ENCODE measurements around the gene GABRB2.

The GABRB2 gene

DNA sequence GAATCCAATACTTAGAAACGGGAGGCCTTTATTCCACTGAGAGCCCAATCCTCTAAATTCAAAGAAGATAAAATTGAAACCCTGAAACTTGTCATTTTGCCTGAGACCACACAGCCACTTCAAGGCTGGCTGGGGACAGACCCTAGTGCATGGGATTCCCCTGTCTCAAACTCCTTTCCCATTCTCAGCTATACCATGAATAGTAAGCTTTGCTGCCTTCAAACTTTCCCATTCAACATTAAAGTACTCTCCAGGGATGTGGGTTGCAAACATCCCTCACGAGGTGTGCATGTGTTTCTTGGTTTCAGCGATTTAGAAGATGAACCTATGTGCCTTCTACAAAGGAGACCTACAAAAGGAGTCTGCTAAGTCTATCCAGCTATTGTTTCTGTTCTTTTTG lies 64.6 kb downstream of the GABRB2 start:
- no peak for DNase-seq

GRCh38 chr5:161471211-161471950 lies 75.1 kb downstream of the GABRB2 start:
- no peak for DNase-seq

DNA sequence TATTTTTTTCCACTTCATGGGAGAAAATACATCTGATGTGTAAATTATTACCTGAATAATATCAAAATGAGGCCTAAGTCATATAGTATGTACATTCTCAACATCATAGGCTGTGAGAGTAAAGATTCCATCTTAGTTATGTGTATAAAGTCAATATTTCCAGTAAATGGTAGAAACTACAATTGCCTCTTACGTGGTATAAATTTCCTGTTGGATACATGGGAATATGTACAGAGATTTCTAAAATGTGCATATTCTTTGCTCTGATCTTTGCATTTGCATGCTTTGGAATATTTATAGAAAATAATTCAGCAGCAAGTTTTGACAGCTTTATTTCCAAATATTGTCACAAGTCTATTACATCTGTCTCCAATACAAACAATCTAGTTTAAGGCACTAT lies 78.8 kb downstream of the GABRB2 start:
- DNase-seq = no peak

DNA sequence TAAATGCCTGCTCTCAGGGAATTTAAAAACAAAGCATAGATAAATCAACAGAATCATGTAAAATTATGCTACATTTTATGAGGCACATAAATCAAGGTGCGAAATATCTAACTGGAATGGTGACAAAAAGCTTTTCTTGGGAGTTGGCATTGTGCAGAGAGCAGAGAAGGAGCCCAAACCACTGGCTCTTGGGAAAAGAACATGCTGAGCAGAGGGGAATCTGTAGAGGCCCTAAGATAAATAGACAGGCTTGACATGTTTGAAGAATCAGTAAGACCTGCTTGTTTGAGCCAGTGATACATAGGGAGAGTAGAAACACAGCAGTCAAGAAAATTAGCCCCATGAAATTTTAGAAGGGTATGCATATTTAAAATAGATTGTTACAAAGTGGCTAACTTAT lies 85.8 kb downstream of the GABRB2 start:
- DNase-seq = no peak

DNA sequence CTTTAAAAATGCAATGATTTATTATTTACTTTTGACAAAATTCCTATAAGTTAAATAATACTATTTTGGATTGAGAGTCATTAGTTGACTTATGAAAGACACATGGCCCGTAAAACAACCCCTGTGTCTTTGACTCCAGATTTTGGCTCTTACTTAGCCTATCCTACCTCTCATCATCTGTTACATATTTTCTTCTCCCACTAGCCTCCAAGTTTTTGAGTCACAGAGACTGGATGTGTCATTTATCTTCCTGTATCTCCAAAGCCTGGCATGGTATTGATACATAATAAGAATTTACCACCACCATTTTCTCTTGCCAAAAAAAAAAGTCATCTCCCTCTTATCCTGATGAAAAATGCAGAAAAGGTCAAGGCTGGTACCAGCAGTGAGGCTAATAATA lies 99.9 kb downstream of the GABRB2 start:
- no peak for DNase-seq

DNA sequence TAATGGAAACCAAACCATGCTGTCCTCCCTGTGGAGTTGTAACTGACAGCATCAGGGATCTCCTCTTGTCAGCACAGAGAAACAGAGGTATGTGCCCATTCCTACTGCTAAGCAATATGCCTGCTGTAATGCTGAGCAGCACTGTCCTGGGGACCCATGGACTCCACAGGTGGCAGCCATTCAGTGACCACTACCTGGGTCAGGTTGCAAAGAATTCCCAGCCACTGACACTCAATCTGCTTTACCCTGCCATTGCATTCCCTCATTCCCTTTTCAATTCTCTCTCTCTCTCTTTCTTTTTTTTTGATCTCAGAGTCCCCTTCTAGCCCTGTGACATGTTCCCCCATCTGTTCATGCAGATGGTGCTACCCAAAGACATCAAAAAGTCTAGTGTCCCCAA lies 104.1 kb downstream of the GABRB2 start:
- DNase-seq = no peak

- no peak for DNase-seq
Observed at GRCh38 chr5:161432798-161433197, 113.7 kb downstream of the GABRB2 start.

DNA sequence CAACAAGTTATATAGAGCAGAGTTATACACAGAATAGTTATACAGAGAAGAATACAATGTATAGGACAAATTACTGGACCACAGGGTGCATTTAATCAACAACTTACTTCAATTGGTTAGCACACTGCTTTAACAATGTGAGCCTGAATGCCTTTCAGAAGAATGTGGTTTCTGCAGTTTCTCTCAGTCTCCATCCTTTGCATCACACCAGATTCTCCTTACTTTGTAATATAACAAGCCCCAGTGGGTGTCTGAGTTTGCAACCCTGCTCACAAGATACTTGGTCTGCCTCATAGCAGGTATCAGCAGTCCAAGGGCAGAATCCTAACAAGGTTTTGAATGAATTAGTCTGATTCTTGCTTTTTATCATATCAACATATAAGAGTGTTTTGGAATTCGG lies 114.6 kb downstream of the GABRB2 start:
- no peak for DNase-seq

- no peak for DNase-seq
Observed at GRCh38 chr5:161421067-161421466, 125.5 kb downstream of the GABRB2 start.

- no peak for DNase-seq
Observed at GRCh38 chr5:161420521-161420920, 126.0 kb downstream of the GABRB2 start.

DNA sequence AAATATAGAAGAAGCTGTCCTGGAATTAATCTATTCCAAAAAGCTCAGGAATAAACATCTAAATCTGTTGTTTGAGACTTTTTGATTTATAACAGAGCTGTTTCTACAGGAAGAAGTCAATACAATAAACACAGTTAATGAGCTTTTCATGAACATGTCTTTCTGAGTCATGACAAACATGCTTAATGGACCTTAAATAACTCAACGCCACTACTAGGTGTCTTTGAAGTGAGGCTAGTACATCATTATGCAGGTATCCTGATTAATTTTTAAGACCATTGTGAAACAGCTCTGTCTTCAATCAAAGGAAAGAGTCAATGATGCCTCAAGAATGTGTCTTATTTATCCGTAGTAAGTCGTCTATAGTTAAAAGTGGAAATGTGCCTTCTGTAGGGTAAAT lies 131.6 kb downstream of the GABRB2 start:
- no peak for DNase-seq

- no peak for DNase-seq
Observed at GRCh38 chr5:161414037-161414436, 132.5 kb downstream of the GABRB2 start.

GRCh38 chr5:161412792-161413191 lies 133.7 kb downstream of the GABRB2 start:
- DNase-seq = no peak

DNA sequence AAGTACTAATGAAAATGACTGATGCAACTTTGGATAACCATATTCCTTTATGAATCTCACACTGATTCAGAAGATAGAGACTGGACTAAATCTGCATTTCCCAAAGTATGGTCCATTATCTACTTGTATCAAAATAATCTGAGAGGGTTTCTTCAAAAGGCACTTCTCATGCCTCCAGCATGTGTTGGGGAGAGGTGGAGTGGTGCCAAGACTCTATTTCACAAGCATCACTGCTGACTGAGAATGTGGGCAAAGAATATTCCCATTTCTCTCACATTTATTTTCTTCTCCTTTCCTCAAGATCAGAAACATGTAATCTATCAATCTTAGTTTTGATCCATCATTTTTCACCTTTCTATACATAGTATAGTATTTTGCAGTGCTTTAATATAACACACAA lies 135.4 kb downstream of the GABRB2 start:
- no peak for DNase-seq

DNA sequence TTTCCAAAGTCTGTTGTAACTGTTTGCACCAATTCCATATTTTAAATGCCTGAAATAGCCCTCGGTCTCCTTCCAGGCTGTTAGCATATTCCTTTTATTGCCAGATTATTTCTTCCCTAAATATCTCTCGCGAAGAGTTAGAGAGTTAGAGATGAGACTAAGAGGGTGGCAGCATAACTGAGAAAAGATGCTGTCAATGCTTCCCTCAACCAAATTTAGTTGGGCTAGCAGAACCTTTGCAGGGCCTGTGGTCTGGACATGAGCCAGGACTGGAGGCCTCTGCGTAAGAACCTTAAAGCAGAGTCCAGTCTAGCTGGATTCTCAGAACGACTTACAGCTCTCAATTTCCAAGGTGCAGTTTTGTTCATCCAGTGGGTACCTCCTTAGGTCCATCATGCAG lies 135.9 kb downstream of the GABRB2 start:
- DNase-seq = peak in 6 of 56 donors; percentile 2 to 17 (median 4)

DNA sequence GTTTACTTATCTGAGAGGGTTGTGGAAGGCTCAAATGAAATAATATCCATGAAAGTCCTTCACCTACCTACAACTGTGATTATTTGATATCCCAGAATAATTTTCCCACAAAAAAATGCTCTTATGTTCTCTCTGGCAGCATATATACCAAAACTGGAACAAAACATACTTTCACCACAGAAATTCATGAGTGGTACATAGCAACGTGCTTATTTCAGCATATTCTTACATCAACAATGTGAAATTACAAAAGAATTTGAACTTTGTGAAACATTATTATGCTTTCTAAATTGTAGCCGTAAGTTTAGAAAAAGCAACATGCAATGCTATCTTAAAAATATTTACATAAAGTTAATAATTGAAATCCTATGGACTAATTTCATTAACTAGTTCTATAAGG lies 137.1 kb downstream of the GABRB2 start:
- no peak for DNase-seq

DNA sequence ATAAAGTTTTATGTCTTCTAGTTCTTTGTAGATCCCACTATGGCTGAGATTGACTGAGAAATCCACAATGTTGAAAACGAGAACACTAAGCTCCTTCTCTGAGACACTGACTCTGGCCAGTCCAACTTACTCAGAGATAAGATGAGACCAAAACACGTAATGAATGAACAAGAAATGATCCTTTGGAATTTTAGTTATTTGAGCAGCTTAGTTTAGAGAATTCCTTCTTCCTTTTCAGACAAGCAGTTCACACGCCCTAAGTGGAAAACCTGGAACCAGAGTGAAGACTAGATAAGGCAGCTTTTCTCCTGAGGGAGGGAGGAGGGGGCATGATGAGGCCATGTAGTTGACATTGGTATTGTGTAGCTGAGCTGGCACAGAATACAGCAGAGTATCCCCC lies 139.6 kb downstream of the GABRB2 start:
- DNase-seq = no peak

DNA sequence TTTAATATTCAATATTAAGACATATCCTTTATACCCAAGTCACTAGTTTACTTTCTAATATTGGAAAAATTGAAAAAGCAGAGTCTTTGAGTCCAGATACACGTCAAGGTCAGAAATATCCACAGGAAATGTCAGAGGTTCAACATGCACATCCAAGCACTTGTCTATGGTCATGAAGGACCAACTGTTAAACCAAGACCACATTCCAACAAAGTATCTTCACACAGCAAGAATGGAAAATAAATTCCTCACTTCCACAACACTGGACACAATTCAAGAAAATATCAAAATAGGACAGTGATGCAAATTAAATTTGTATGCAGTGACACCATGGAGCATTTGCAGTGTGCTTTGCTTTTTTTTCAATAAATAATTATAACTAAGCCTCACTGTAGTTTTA lies 142.5 kb downstream of the GABRB2 start:
- DNase-seq = no peak

DNA sequence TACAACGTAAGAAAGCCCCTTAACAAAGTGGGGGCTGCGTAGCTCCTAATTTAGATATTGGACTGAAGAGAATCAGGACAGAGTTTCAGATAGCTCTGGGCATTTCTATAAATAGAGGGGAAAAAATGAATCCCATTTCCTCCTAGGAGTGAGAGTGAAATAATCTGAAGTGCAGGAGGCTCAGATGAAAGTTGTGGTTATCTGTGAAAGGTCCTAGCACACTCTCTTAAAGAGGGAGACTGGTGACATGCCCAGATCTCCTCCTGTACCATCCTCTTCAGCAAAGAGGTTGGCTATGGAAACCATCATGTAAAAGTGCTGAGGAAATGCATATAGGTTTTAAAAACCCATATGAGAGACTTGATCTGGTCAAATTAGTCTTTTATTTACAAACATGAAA lies 143.4 kb downstream of the GABRB2 start:
- no peak for DNase-seq

- DNase-seq = no peak
Observed at GRCh38 chr5:161400583-161400982, 145.9 kb downstream of the GABRB2 start.

- no peak for DNase-seq
Observed at GRCh38 chr5:161399996-161400562, 146.4 kb downstream of the GABRB2 start.

GRCh38 chr5:161397448-161397847 lies 149.1 kb downstream of the GABRB2 start:
- DNase-seq = no peak

GRCh38 chr5:161396171-161396570 lies 150.4 kb downstream of the GABRB2 start:
- DNase-seq = no peak

- DNase-seq = no peak
Observed at GRCh38 chr5:161391724-161392123, 154.8 kb downstream of the GABRB2 start.

Measured in amygdala (tissue), 56 donors.